Liver (tissue), 9 donors: ENCODE data around the gene KSR1. TPM values are rescaled to one million over a fixed set of nuclear protein-coding genes. Genes with fewer than 3 reads are reported as not detected.

Source experiments
- DNase-seq: peaks from one replicate; pipeline ENCODE4 v3.0.0-alpha.2; 2017; ENCODE audit warnings: low spot score
- H3K27ac ChIP-seq, 2 donors: one replicate each; pipeline ENCODE4 v1.7.0; 2013; ENCODE audit warnings: inconsistent platforms in 2 of 2, low read length in 2 of 2, control low read depth in 1 of 2, low read depth in 1 of 2, mild to moderate bottlenecking in 1 of 2
- H3K27me3 ChIP-seq, 4 donors: one replicate each; pipeline versions ENCODE4 v1.6.1 to v1.7.0; 2013; ENCODE audit warnings: low read length in 3 of 4, inconsistent platforms in 1 of 4, mild to moderate bottlenecking in 1 of 4, moderate library complexity in 1 of 4; ENCODE audit not compliant: control insufficient read depth in 4 of 4, insufficient read depth in 4 of 4
- H3K36me3 ChIP-seq, 4 donors: one replicate each; pipeline versions ENCODE4 v1.6.1 to v1.7.0; 2013; ENCODE audit warnings: low read length in 3 of 4, mild to moderate bottlenecking in 3 of 4, low read depth in 1 of 4, moderate library complexity in 1 of 4; ENCODE audit not compliant: control insufficient read depth in 4 of 4, insufficient read depth in 3 of 4
- H3K4me1 ChIP-seq, 4 donors: one replicate each; pipeline versions ENCODE4 v1.6.1 to v1.7.0; 2013; ENCODE audit warnings: low read length in 3 of 4, mild to moderate bottlenecking in 3 of 4, moderate library complexity in 1 of 4; ENCODE audit not compliant: control insufficient read depth in 4 of 4, insufficient read depth in 4 of 4
- H3K4me3 ChIP-seq, 3 donors: one replicate each; pipeline versions ENCODE4 v1.6.1 to v1.7.0; 2013; ENCODE audit warnings: low read length in 3 of 3, control low read depth in 1 of 3, low read depth in 1 of 3, mild to moderate bottlenecking in 1 of 3
- H3K9ac ChIP-seq, 2 donors: one replicate each; pipeline ENCODE4 v1.7.0; 2013; ENCODE audit warnings: low read length in 2 of 2, mild to moderate bottlenecking in 2 of 2, moderate library complexity in 2 of 2, control low read depth in 1 of 2, low read depth in 1 of 2
- H3K9me3 ChIP-seq, 4 donors: one replicate each; pipeline versions ENCODE4 v1.6.1 to v1.7.0; 2013; ENCODE audit warnings: low read length in 3 of 4; ENCODE audit not compliant: control insufficient read depth in 4 of 4
- ATF3 ChIP-seq: IDR thresholded peaks from 2 replicates; pipeline ENCODE4 v1.6.1; 2016; ENCODE audit warnings: antibody characterized with exemption
- CTCF ChIP-seq: fragments of 150-350 bp; IDR thresholded peaks from 2 replicates; pipeline ENCODE4 v1.5.1; 2017; ENCODE audit warnings: improper control_type of control experiment, low read depth, low read length; ENCODE audit not compliant: missing input control
- EGR1 ChIP-seq, 2 donors: IDR thresholded peaks; 2 replicates each; pipeline ENCODE4 v1.6.1; 2016 to 2018; ENCODE audit warnings: antibody characterized with exemption in 2 of 2, low read depth in 2 of 2
- FOXA1 ChIP-seq: IDR thresholded peaks from 2 replicates; pipeline ENCODE4 v1.6.1; 2016; ENCODE audit warnings: antibody characterized with exemption
- FOXA2 ChIP-seq: IDR thresholded peaks from 2 replicates; pipeline ENCODE4 v1.6.1; 2016; ENCODE audit warnings: antibody characterized with exemption
- GABPA ChIP-seq, 2 donors: IDR thresholded peaks in 1 of 2; conservative IDR thresholded peaks in 1 of 2; 2 replicates each; pipeline ENCODE4 v1.6.1; 2016; ENCODE audit warnings: antibody characterized with exemption in 2 of 2, mild to moderate bottlenecking in 1 of 2, moderate library complexity in 1 of 2
- HNF4A ChIP-seq, 2 donors: conservative IDR thresholded peaks; 2 replicates each; pipeline ENCODE4 v1.6.1; 2016; ENCODE audit warnings: antibody characterized with exemption in 2 of 2, mild to moderate bottlenecking in 2 of 2
- HNF4G ChIP-seq: IDR thresholded peaks from 2 replicates; pipeline ENCODE4 v1.6.1; 2016; ENCODE audit warnings: antibody characterized with exemption
- JUND ChIP-seq, 2 donors: IDR thresholded peaks; 2 replicates each; pipeline ENCODE4 v1.6.1; 2016; ENCODE audit warnings: antibody characterized with exemption in 2 of 2
- MAX ChIP-seq: IDR thresholded peaks from 2 replicates; pipeline ENCODE4 v1.6.1; 2016; ENCODE audit warnings: antibody characterized with exemption
- NR2F2 ChIP-seq: IDR thresholded peaks from 2 replicates; pipeline ENCODE4 v1.6.1; 2016; ENCODE audit warnings: antibody characterized with exemption
- RAD21 ChIP-seq, 2 donors: IDR thresholded peaks; 2 replicates each; pipeline ENCODE4 v1.6.1; 2016; ENCODE audit warnings: antibody characterized with exemption in 2 of 2, mild to moderate bottlenecking in 2 of 2
- REST ChIP-seq: IDR thresholded peaks from 2 replicates; pipeline ENCODE4 v1.6.1; 2016; ENCODE audit warnings: antibody characterized with exemption, mild to moderate bottlenecking
- RXRA ChIP-seq, 2 donors: IDR thresholded peaks; 2 replicates each; pipeline ENCODE4 v1.6.1; 2017 to 2018; ENCODE audit warnings: antibody characterized with exemption in 2 of 2, mild to moderate bottlenecking in 1 of 2
- SP1 ChIP-seq: IDR thresholded peaks from 2 replicates; pipeline ENCODE4 v1.6.1; 2018; ENCODE audit warnings: antibody characterized with exemption, mild to moderate bottlenecking
- TAF1 ChIP-seq: conservative IDR thresholded peaks from 2 replicates; pipeline ENCODE4 v1.6.1; 2016; ENCODE audit warnings: antibody characterized with exemption, mild to moderate bottlenecking
- YY1 ChIP-seq: IDR thresholded peaks from 2 replicates; pipeline ENCODE4 v1.6.1; 2016; ENCODE audit warnings: antibody characterized with exemption, mild to moderate bottlenecking
- ZBTB33 ChIP-seq: IDR thresholded peaks from 2 replicates; pipeline ENCODE4 v1.6.1; 2016; ENCODE audit warnings: antibody characterized with exemption
- WGBS: extraction: QIAGEN DNeasy Blood & Tissue Kit; methylation state at CpG from one replicate; pipeline ENCODE4 v1.1.7; 2013; 5-methylcytosine and 5-hydroxymethylcytosine counted together
- polyA plus RNA-seq, 2 donors: library from polyadenylated mRNA; stranded (reverse) in 1 of 2; unstranded in 1 of 2; fragments of 200-250 nt in 1 of 2; fragments of >200 nt in 1 of 2; fragmentation: Nextera tagmentation in 1 of 2; extraction: Ambion mirVana in 1 of 2; gene quantifications; one replicate each; pipeline versions ENCODE4 v1.2.1 to v1.2.3, GENCODE V29; 2013 to 2015
- total RNA-seq, 2 donors: library from RNA; depleted of rRNA; stranded (reverse); fragments of >200 nt; gene quantifications; one replicate each; pipeline ENCODE4 v1.2.3, GENCODE V29; 2014
- donor health status: healthy.
- donor health status: healthy.
- donor health status: healthy.
- donor health status: healthy.
- donor health status: healthy.

The KSR1 gene
- total and polyA plus RNA-seq, 4 donors, result 1.2 to 9.0 (median 4.1) TPM

GRCh38 chr17:27485716-27486495 is 29.7 kb downstream of the KSR1 start (continued):
- TF ChIP-seq ZBTB33 (no peak), NR2F2 (no peak)

GRCh38 chr17:27486741-27487140 is 30.5 kb downstream of the KSR1 start:
- no peak for TF ChIP-seq FOXA2
- no peak for TF ChIP-seq JUND (IDR thresholded peaks at IDR 0.05)
- no peak for TF ChIP-seq FOXA1
- TF ChIP-seq MAX, result no peak
- TF ChIP-seq ATF3, result no peak
- no peak for TF ChIP-seq YY1
- TF ChIP-seq HNF4A (conservative IDR thresholded peaks at IDR 0.05), result no peak
- no peak for TF ChIP-seq EGR1 (IDR thresholded peaks at IDR 0.05; ENCODE audit: low read depth in 2 of 2)
- TF ChIP-seq REST, result no peak
- no peak for TF ChIP-seq GABPA (IDR thresholded peaks at IDR 0.05 in 1 of 2, conservative IDR thresholded peaks at IDR 0.05 in 1 of 2)
- TF ChIP-seq CTCF, result no peak
- no peak for TF ChIP-seq SP1
- TF ChIP-seq RAD21 (IDR thresholded peaks at IDR 0.05), result no peak
- TF ChIP-seq TAF1, result no peak
- TF ChIP-seq HNF4G, result no peak
- TF ChIP-seq NR2F2, result no peak
- TF ChIP-seq RXRA (IDR thresholded peaks at IDR 0.05), result no peak
- WGBS, result 91% methylated on average over 5 of the region's 5 CpGs
- H3K36me3 ChIP-seq, result no peaks in the 10 kb centered on the region
- no peak overlapping the region for H3K27ac ChIP-seq
- DNase-seq, result no peak
- H3K9ac ChIP-seq, result no peak overlapping the region
- H3K9me3 ChIP-seq, result no peaks in the 10 kb centered on the region
- H3K27me3 ChIP-seq, result no peaks in the 10 kb centered on the region
- H3K4me1 ChIP-seq, result no peaks in the 10 kb centered on the region
- no peak overlapping the region for H3K4me3 ChIP-seq
